Osteoblast (primary cell): ENCODE measurements around the gene NPEPL1. TPM values are rescaled to one million over a fixed set of nuclear protein-coding genes. Genes with fewer than 3 reads are reported as not detected.

ENCODE experiments used
- DNase-seq: peaks from one replicate; pipeline ENCODE4 v3.0.0; 2011; ENCODE audit warnings: low spot score, mixed read lengths; ENCODE audit not compliant: insufficient read length; ENCODE audit errors: missing footprints
- H2AFZ ChIP-seq: 2 replicates; pipeline ENCODE4 v1.6.0; 2011; ENCODE audit warnings: mild to moderate bottlenecking, low read length
- H3K27ac ChIP-seq: 2 replicates; pipeline ENCODE4 v1.5.1; 2011; ENCODE audit warnings: mild to moderate bottlenecking, low read depth, low read length, moderate library complexity
- H3K27me3 ChIP-seq: 2 replicates; pipeline ENCODE4 v1.6.0; 2012; ENCODE audit warnings: mild to moderate bottlenecking, control low read depth, inconsistent platforms, low read length, moderate library complexity; ENCODE audit not compliant: insufficient read depth
- H3K36me3 ChIP-seq: 2 replicates; pipeline ENCODE4 v1.5.1; 2011; ENCODE audit warnings: mild to moderate bottlenecking, low read length, control low read depth, moderate library complexity; ENCODE audit not compliant: insufficient read depth
- H3K4me1 ChIP-seq: 2 replicates; pipeline ENCODE4 v1.5.1; 2011; ENCODE audit warnings: mild to moderate bottlenecking, low read length, control low read depth, moderate library complexity; ENCODE audit not compliant: insufficient read depth
- H3K4me2 ChIP-seq: 2 replicates; pipeline ENCODE4 v1.6.0; 2011; ENCODE audit warnings: mild to moderate bottlenecking, low read length; ENCODE audit not compliant: insufficient read depth
- H3K4me3 ChIP-seq: fragments of 200-600 bp; sonication (generic); 3 replicates; pipeline ENCODE4 v1.5.1; 2012; ENCODE audit warnings: mild to moderate bottlenecking, low read length, inconsistent platforms; ENCODE audit not compliant: insufficient read depth
- H3K79me2 ChIP-seq: 2 replicates; pipeline ENCODE4 v1.6.0; 2012; ENCODE audit warnings: mild to moderate bottlenecking, low read length, control low read depth, inconsistent platforms; ENCODE audit not compliant: insufficient read depth
- H3K9me3 ChIP-seq: 2 replicates; pipeline ENCODE4 v1.5.1; 2011; ENCODE audit warnings: low read depth, low read length, control low read depth
- H4K20me1 ChIP-seq: 2 replicates; pipeline ENCODE4 v1.6.0; 2012; ENCODE audit warnings: mild to moderate bottlenecking, low read length, control low read depth; ENCODE audit not compliant: insufficient read depth
- total RNA-seq: library from RNA; depleted of rRNA; stranded (reverse); fragments of >200 nt; gene quantifications from 2 replicates; pipeline ENCODE4 v1.2.3, GENCODE V29; 2012
- TF ChIP-seq, protein P1 (sequence below): IDR thresholded peaks from 2 replicates; pipeline ENCODE4 v1.5.1; 2011; ENCODE audit warnings: mild to moderate bottlenecking, low read depth, low read length, moderate library complexity; ENCODE audit errors: extremely low read depth

Gene NPEPL1
- total RNA-seq, 1 donor, result 29.7 TPM

DNA sequence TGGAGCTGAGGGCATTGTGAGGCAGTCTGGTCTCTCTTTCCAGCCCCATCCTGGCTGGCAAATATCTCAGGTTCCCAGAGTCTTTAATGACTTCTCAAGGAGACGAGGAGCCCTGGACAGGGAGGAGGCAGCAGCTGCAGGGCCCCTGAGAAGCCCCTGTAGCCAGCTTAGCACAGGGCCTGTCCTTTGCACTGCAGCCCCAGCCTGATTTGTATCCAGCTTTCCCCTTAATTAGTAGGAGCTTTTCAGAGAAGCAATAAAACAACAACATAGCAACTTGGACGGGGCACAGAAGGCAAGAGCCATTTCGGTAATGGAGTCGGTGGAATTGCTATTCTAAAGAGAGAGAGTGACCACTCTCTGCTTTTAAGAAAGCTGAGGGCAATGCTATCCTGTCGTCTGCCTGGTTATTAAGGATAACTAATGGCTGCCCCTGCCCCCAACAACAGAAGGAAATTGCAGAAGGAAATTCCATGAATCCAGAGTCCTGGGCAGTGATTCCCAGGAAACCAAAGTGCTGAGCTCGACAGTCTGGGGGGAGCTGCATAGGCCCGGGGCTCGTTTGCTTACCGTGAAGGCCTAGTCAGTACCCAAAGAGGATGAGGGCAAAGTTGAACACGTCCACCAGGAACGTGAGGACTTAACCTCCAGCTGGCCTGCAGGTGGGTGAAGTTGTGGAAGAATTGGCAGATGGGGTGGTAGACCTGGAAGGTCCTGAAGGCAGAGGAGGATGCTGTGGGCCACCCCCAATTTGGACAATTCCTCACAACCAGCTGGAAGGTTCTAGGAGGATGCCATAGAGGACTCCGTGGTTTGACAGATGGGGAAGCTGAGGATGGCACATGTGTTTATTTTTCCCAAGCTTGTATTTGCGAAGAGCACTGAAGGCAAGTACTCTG lies 50.3 kb downstream of the NPEPL1 start:
- Histone ChIP-seq H3K27me3 (peaks cover 40% of the 10 kb centered on the region), H3K4me3 (no peak overlapping the region)

DNA sequence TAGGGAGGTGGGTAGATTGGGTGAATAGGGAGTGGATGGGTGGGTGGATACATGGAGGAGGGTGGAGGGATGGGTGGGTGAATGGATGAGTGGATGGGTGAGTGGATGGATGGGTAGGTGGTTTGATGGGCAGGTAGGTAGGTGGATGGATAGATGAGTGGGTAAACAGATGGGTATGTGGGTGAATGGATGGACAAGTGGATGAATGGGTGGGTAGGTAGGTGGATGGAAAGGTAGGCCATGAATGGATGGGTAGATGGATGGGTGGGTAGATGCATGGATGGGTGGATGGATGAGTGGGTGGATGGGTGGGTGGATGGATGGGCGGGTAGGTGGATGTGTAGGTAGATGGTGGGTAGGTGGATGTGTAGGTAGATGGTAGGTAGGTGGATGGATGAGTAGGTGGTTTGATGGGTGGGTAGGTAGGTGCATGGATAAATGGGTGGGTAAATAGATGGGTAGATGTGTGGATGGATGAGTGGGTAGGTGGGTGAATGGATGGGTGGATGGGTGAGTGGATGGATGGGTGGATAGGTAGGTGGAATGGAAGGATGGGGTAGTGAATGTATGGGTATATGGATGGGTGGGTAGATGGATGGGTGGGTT lies 51.4 kb downstream of the NPEPL1 start:
- H3K79me2 ChIP-seq, result no peaks in the 10 kb centered on the region
- no peak overlapping the region for H2AFZ ChIP-seq
- H3K27me3 ChIP-seq, result peaks cover 35% of the 10 kb centered on the region
- TF ChIP-seq, protein P1, sequence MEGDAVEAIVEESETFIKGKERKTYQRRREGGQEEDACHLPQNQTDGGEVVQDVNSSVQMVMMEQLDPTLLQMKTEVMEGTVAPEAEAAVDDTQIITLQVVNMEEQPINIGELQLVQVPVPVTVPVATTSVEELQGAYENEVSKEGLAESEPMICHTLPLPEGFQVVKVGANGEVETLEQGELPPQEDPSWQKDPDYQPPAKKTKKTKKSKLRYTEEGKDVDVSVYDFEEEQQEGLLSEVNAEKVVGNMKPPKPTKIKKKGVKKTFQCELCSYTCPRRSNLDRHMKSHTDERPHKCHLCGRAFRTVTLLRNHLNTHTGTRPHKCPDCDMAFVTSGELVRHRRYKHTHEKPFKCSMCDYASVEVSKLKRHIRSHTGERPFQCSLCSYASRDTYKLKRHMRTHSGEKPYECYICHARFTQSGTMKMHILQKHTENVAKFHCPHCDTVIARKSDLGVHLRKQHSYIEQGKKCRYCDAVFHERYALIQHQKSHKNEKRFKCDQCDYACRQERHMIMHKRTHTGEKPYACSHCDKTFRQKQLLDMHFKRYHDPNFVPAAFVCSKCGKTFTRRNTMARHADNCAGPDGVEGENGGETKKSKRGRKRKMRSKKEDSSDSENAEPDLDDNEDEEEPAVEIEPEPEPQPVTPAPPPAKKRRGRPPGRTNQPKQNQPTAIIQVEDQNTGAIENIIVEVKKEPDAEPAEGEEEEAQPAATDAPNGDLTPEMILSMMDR, result no peak
- no peaks in the 10 kb centered on the region for H3K36me3 ChIP-seq
- H3K27ac ChIP-seq, result no peak overlapping the region
- H3K9me3 ChIP-seq, result no peaks in the 10 kb centered on the region
- H3K4me3 ChIP-seq, result no peak overlapping the region
- H3K4me1 ChIP-seq, result peaks cover 10% of the 10 kb centered on the region
- DNase-seq, result no peak
- H4K20me1 ChIP-seq, result no peaks in the 10 kb centered on the region
- H3K4me2 ChIP-seq, result no peak overlapping the region

More for the DNA sequence above, 50.3 kb downstream of the NPEPL1 start:
- H3K79me2 ChIP-seq, result no peaks in the 10 kb centered on the region
- no peak overlapping the region for H3K4me2 ChIP-seq
- H3K27ac ChIP-seq, result no peak overlapping the region
- H4K20me1 ChIP-seq, result no peaks in the 10 kb centered on the region
- TF ChIP-seq, protein P1, result no peak
- DNase-seq, result no peak
- no peaks in the 10 kb centered on the region for H3K36me3 ChIP-seq
- H3K9me3 ChIP-seq, result no peaks in the 10 kb centered on the region
- peaks cover 10% of the 10 kb centered on the region for H3K4me1 ChIP-seq
- H2AFZ ChIP-seq, result no peak overlapping the region

DNA sequence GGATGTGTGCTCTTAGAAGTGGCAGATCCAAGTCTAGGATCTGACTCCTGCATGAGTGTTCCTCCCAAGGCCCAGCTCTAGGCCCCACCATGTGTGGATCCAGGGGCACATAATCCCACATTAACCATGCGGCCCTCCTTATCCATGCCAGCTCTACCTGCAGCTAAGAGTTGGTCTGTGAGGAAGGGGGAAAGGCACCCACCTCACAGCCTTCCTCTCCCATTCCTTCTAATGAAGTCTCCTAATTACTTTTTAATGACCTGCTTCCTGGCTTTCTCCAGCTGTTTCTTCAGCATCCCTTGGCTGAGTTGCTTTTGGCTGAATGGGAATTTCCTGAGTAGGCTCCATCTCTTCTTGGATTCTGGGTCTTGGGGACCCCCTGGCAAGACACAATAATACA lies 52.2 kb downstream of the NPEPL1 start:
- Histone ChIP-seq H2AFZ (no peak overlapping the region), H3K36me3 (no peaks in the 10 kb centered on the region), H3K27ac (no peak overlapping the region), H3K27me3 (peaks cover 31% of the 10 kb centered on the region), H3K4me3 (no peak overlapping the region), H3K9me3 (no peaks in the 10 kb centered on the region), H3K79me2 (no peaks in the 10 kb centered on the region), H3K4me1 (peaks cover 10% of the 10 kb centered on the region), H4K20me1 (no peaks in the 10 kb centered on the region), H3K4me2 (no peak overlapping the region)
- TF ChIP-seq, protein P1, result no peak
- DNase-seq, result no peak

DNA sequence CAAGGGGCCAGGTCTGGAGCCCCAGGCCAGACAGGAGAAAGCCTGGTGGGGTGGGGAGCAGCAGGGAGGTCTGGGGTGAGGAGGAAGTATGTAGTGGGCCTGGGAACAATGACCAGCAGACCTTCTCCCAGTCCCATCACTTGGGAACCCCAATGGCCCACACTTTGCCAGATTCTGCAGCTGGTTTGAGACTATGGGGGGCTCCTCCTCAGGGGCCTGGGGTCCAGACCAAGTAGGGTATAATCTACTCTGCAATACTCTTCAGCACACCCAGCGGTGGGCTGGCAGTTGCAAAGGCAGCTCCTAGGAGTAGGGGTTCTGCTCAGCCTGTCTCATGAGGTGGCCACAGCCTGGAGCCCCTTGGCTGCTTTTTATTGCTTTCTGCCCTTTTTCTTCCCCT lies 52.8 kb downstream of the NPEPL1 start:
- no peak overlapping the region for H3K4me2 ChIP-seq
- no peak for DNase-seq
- H3K4me3 ChIP-seq, result no peak overlapping the region
- no peaks in the 10 kb centered on the region for H3K9me3 ChIP-seq
- TF ChIP-seq, protein P1, result no peak
- no peak overlapping the region for H3K27ac ChIP-seq
- H3K27me3 ChIP-seq, result peaks cover 31% of the 10 kb centered on the region
- peaks cover 10% of the 10 kb centered on the region for H3K4me1 ChIP-seq
- H3K36me3 ChIP-seq, result no peaks in the 10 kb centered on the region
- no peak overlapping the region for H2AFZ ChIP-seq
- H3K79me2 ChIP-seq, result no peaks in the 10 kb centered on the region
- no peaks in the 10 kb centered on the region for H4K20me1 ChIP-seq
